Stimulated activated CD8-positive, alpha-beta memory T cell treated with anti-CD3 and anti-CD28 coated beads, Interleukin-15, amount 100 ng/mL, for 1 hour (primary cell): Measurements from ENCODE around the gene GREM2.

Experiments
- DNase-seq: peaks from one replicate; pipeline ENCODE4 v3.0.0-alpha.2; 2020; ENCODE audit warnings: low read depth

The GREM2 gene

GRCh38 chr1:240611619-240612480 is at the start of gene GREM2:
GREM2 (minus strand) TSS chr1:240612155; CDS start chr1:240493475, 118,680 bp downstream.
- no peak for DNase-seq

GRCh38 chr1:240658312-240658960 is 46.5 kb upstream of the GREM2 start:
- no peak for DNase-seq

- DNase-seq, result no peak
Measured at GRCh38 chr1:240656531-240656930, 44.6 kb upstream of the GREM2 start.

- DNase-seq, result no peak
Measured at GRCh38 chr1:240652961-240653409, 41.0 kb upstream of the GREM2 start.

- DNase-seq, result no peak
Measured at GRCh38 chr1:240652549-240652948, 40.6 kb upstream of the GREM2 start.

- no peak for DNase-seq
Measured at GRCh38 chr1:240650877-240651276, 38.9 kb upstream of the GREM2 start.

- DNase-seq, result no peak
Measured at GRCh38 chr1:240649733-240650721, 38.1 kb upstream of the GREM2 start.

GRCh38 chr1:240646571-240647240 is 34.8 kb upstream of the GREM2 start:
- DNase-seq, result no peak

- no peak for DNase-seq
Measured at GRCh38 chr1:240644732-240645131, 32.8 kb upstream of the GREM2 start.

GRCh38 chr1:240635466-240636256 is 23.7 kb upstream of the GREM2 start:
- DNase-seq, result no peak

- DNase-seq, result no peak
Measured at GRCh38 chr1:240630409-240630808, 18.5 kb upstream of the GREM2 start.

- DNase-seq, result no peak
Measured at GRCh38 chr1:240621249-240621648, 9.3 kb upstream of the GREM2 start.

- no peak for DNase-seq
Measured at GRCh38 chr1:240619906-240620621, 8.1 kb upstream of the GREM2 start.

GRCh38 chr1:240619357-240619756 is 7.4 kb upstream of the GREM2 start:
- no peak for DNase-seq

- DNase-seq, result no peak
Measured at GRCh38 chr1:240618946-240619345, 7.0 kb upstream of the GREM2 start.

GRCh38 chr1:240616018-240616417 is 4.1 kb upstream of the GREM2 start:
- DNase-seq, result no peak

GRCh38 chr1:240613356-240614142 is 1.6 kb upstream of the GREM2 start:
- DNase-seq, result no peak

- DNase-seq, result no peak
Measured at GRCh38 chr1:240612811-240613210, 856 bp upstream of the GREM2 start.

GRCh38 chr1:240611228-240611618 is 732 bp downstream of the GREM2 start:
- no peak for DNase-seq
